Stimulated activated CD4-positive, alpha-beta T cell treated with anti-CD3 and anti-CD28 coated beads, Interleukin-4, amount 100 ng/mL, for 48 hours (primary cell): Measurements from ENCODE around the gene CRYBG3.

Source experiments
- DNase-seq, 2 donors: peaks; one replicate each; pipeline ENCODE4 v3.0.0-alpha.2; 2020; ENCODE audit warnings: low read depth in 2 of 2

Gene CRYBG3

DNA sequence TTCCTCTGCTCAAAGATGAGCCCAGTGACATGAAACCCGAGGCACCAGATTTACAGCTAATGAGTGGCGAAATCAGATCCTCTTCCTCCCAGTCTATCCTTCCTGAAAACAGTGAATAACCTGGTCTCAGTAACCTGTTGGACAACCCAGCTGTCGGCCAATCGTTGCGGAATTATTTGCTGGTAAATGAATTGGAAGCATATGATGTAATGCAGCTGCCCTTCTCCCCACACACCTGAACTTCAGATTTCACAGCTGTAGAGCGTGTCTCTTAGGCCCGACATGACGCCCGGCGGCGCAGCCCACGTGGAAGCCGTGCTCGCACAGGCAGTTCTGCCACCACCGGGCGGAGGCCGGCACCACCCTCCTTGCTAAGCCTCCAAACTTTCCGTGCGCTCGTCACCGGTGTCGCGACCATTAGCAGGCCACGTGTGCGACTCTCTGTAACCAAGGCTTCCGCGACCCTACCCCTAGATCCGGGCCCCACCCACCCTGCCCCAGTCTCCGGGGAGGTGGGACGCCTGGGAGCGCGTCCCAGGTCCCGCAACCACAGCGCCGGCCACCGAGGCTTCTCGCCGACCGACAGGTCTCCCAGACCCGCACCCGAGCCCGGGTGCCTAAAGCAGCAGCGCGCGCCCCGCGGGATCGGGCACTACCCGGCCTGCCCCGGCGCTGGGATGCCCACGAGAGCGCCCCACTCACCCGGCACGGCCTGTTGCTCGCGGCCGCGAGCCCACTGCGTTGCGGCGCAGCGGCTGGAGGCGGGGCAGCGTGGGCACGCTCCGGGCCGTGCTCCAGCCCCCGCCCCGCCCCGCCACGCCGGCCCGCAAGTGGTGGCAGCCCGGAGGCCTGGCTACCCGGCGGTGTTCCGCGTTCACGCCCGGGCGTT lies 150.1 kb downstream of the CRYBG3 start, which contains the start of gene RIOX2:
Gene RIOX2 (minus strand): TSS at position 753 of the 889 bp plus-strand sequence. CDS start 4,838 bp downstream, outside the sequence.
- DNase-seq = peak; percentile 71

GRCh38 chr3:97972976-97973375 lies 151.2 kb downstream of the CRYBG3 start:
- DNase-seq = no peak

- DNase-seq = no peak
Observed at GRCh38 chr3:97974996-97975395, 153.2 kb downstream of the CRYBG3 start.

DNA sequence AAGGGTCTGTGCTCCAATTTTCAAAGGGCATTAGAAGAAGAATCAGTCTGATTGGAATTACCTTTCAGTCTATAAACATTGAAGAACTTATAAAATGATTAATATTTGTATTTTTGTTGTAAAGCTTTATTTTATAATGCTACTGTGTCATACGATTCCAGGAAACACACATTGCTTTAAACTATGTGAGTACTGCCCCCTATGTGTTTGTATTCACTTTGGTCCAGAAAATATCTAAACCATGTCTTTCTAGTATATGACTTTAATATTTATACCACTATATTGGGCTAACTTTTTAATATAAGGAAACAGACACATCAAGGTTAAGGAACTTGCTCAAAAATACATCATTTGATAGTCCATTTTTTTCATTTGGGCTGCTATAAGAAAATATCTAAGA lies 153.7 kb downstream of the CRYBG3 start:
- no peak for DNase-seq

DNA sequence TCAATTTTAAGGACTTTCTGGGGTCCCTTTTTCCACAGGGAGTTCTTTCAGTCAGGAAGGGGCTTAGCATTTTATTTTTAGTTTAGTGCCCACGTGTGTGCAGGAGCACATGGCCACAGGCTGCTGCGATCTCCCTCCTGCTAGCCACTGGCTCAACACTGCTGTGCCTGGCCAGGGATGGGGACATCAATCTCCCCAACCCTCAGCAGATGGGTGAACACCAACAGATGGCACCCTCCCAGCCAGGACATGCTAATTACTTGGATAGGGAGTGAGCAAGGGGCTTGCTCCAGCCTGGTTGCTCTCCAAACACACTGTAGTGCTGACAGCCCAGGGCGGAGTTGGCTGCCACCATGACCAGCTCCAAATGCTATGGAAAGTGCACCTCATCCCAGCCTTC lies 157.8 kb downstream of the CRYBG3 start:
- no peak for DNase-seq

DNA sequence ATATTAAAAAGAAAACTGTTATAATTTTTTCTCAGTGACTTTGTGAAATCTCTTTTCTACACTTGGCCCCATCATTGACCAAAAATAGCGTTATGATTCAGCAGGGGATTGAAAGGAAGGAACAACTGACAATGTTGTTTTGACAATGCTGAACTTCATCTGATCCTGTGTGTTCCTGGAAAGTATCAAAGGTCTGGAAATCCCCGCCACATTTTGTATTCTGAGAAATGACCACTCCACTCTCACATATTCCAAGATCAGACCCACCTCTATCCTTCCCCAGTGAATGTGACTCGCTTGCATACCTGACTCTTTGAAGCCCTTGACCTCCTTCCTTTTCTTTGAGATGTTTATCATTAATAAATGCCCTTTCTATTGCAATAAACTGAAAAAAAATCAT lies 160.1 kb downstream of the CRYBG3 start:
- no peak for DNase-seq

DNA sequence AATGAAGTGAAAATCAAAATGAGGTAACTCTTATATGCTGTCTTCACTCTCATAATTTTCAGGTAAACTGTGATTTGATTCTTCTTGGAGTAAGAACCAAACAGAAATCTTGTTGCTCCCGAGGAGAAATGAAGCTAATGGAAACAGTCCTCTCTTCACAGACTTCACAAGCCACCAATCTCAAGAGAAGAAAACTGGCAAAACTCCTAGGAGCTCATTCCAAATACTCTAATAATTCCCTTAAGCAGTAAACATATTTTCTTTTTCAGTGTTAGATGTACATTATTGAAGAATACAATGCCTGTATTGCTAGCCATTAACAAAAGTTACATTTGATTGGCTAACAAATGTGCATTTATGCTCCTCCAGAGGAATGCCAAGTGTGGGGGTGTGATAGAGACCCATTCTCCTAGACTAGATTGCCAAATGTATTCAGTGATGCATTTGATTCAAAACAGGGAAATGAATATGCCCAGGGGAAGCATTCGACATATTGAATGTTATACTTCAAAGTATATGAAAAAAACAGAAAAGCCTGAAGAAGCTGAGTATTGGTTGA lies 162.2 kb downstream of the CRYBG3 start:
- DNase-seq = no peak

DNA sequence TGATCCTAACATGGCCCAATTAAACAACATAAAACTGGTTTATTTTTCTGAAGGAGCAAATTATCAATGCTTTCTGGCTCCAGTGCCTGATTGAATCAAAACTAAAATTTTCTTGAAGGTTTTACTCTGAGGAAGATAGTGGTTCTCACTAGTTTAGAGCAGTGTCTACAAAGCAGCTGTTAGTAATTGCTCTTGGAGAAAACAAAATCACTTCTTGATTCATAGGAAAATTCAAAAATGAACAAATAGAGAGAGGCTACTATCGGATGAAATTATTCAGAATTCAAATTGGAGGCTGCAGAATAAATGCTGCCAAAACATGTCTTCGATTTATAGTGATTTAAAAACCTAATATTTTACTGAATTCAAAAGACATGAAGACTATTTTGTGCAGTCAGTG lies 165.5 kb downstream of the CRYBG3 start:
- no peak for DNase-seq

DNA sequence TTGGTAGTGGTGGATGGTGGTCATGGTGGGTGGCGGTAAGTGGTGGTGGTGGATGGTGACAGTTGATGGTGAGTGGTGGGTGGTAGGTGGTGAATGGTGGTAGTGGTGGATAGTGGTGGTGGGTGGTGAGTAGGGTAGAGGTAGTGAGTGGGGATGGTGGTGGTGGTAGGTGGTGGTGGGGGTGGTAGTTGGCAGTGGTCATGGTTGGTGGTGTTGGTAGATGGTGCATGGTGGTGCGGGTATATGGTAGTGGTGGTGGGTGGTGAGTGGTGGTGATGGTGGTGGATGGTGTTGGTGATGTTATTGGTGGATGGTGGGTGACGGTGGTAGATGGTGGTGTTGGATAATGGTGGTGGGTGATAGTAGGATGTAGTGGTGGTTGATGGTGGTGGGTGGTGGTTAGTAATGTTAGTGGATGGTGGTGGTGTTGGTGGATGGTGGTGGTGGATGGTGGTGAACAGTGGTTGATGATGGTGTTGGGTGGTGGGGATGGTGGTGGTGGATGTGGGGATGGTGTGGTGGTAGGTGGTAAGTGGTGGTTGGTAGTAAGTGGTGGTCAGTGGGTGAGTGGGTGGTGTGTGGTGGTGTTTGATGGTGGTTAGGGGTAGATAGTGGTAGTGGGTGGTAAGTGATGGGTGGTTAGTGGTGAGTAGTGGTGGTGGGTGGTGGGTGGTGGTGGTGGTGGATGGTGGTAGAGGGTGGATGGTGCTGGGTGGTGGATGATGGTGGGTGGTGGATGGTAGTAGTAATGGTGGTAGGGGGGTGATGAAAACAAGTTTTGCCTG lies 167.2 kb downstream of the CRYBG3 start:
- DNase-seq = no peak

DNA sequence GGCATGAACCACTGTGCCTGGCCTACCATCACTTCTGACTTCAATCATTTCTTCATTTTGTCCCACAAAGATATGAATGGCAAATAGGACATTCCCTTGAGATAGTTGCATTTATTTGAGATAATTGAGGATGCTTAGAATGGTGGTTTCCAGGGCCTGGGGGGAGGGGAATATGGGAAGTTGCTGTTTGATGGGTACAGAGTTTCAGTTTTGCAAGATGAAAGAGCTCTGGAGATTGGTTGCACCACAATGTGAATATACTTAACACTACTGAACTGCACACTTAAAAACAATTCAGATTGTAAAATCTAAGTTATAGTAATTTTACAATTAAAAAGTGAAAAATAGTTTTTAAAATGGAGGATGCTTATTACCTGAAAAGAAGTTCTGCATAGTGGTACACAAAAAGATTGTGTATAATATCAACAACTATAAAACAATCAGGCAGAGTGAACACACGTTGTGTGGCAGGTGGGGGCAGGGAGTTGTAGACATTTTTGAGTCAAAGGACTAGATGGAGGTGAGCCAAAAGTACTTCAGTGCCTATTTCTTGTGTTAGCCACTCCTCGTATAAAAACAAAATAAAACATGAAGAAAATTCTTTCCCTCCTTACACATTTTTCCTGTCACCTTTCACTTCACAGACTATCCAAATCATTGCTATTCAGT lies 168.9 kb downstream of the CRYBG3 start:
- peak in 1 of 2 donors; percentile 16 for DNase-seq

GRCh38 chr3:97991293-97991682 lies 169.5 kb downstream of the CRYBG3 start:
- no peak for DNase-seq

GRCh38 chr3:97992547-97993173 lies 170.8 kb downstream of the CRYBG3 start:
- DNase-seq = no peak

GRCh38 chr3:97993526-97993925 lies 171.7 kb downstream of the CRYBG3 start:
- DNase-seq = no peak

- no peak for DNase-seq
Observed at GRCh38 chr3:97994328-97994945, 172.6 kb downstream of the CRYBG3 start.
